Activated CD8-positive, alpha-beta memory T cell treated with anti-CD3 and anti-CD28 coated beads for 1 hour (primary cell): ENCODE data around the gene CDK11B.
A peak's percentile ranks its signal among the peaks of the same experiment; 100 is the strongest.

ENCODE experiments used
- DNase-seq, 2 donors: peaks; one replicate each; pipeline ENCODE4 v3.0.0-alpha.2; 2020; ENCODE audit warnings: low read depth in 1 of 2; ENCODE audit errors: extremely low read depth in 1 of 2

CDK11B gene

GRCh38 chr1:1617516-1617915 lies 41.3 kb downstream of the CDK11B start:
- DNase-seq = no peak

GRCh38 chr1:1616838-1617237 lies 42.0 kb downstream of the CDK11B start:
- DNase-seq = no peak

- no peak for DNase-seq
Observed at GRCh38 chr1:1616045-1616790, 42.6 kb downstream of the CDK11B start.

GRCh38 chr1:1615256-1616044 lies 43.4 kb downstream of the CDK11B start, which contains the start of gene MIB2:
Gene MIB2 (plus strand): TSS chr1:1615500. CDS start chr1:1623453, 7,953 bp downstream.
- peak; percentile 94 to 98 for DNase-seq

GRCh38 chr1:1614954-1615255 lies 43.9 kb downstream of the CDK11B start:
- DNase-seq = no peak

- peak in 1 of 2 donors; percentile 38 for DNase-seq
Observed at GRCh38 chr1:1614204-1614953, 44.4 kb downstream of the CDK11B start.

GRCh38 chr1:1613509-1614082 lies 45.2 kb downstream of the CDK11B start:
- DNase-seq = no peak

GRCh38 chr1:1612104-1612400 lies 46.8 kb downstream of the CDK11B start:
- no peak for DNase-seq

- DNase-seq = no peak
Observed at GRCh38 chr1:1610796-1611195, 48.0 kb downstream of the CDK11B start.

- DNase-seq = no peak
Observed at GRCh38 chr1:1609822-1610485, 48.9 kb downstream of the CDK11B start.

GRCh38 chr1:1606232-1606631 lies 52.6 kb downstream of the CDK11B start:
- no peak for DNase-seq

GRCh38 chr1:1605724-1606123 lies 53.1 kb downstream of the CDK11B start:
- no peak for DNase-seq

GRCh38 chr1:1605034-1605591 lies 53.7 kb downstream of the CDK11B start:
- no peak for DNase-seq

- no peak for DNase-seq
Observed at GRCh38 chr1:1604374-1605033, 54.3 kb downstream of the CDK11B start.

GRCh38 chr1:1603671-1604373 lies 55.0 kb downstream of the CDK11B start:
- no peak for DNase-seq

GRCh38 chr1:1602968-1603506 lies 55.8 kb downstream of the CDK11B start:
- no peak for DNase-seq

GRCh38 chr1:1602304-1602967 lies 56.4 kb downstream of the CDK11B start:
- no peak for DNase-seq

GRCh38 chr1:1601564-1602303 lies 57.1 kb downstream of the CDK11B start:
- no peak for DNase-seq
